Stimulated activated CD8-positive, alpha-beta memory T cell treated with anti-CD3 and anti-CD28 coated beads, Interleukin-4, amount 100 ng/mL, for 48 hours (primary cell): Measurements from ENCODE around the gene UROS.

Experiments used
- DNase-seq: peaks from one replicate; pipeline ENCODE4 v3.0.0-alpha.2; 2020

Gene UROS

GRCh38 chr10:125822878-125823662, at the start of gene UROS, which contains the start of gene BCCIP:
Gene UROS (minus strand): TSS chr10:125823258. CDS start chr10:125816499, 6,759 bp downstream.
Gene BCCIP (plus strand): TSS chr10:125823546. CDS start chr10:125823558, 12 bp downstream.
- peak; percentile 90 for DNase-seq

DNA sequence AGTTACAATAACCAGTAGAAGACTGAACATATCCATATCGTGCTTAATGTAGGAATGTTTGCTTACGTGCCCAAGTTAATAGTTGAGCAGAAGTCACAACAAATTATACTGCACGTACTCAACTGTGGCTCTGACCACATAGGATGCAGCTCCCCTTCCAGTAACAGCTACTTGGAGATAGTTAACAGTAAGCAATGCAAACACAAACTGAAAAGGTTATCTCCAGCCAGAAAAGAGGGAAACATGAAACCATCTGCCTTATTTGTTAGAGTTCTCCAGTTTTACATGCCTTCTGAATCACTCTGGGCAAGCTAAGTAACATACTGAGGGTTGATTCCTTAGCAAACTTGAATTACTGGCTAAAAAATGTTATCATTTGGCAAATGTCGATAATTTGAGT, 48.3 kb upstream of the UROS start:
- DNase-seq, result no peak

DNA sequence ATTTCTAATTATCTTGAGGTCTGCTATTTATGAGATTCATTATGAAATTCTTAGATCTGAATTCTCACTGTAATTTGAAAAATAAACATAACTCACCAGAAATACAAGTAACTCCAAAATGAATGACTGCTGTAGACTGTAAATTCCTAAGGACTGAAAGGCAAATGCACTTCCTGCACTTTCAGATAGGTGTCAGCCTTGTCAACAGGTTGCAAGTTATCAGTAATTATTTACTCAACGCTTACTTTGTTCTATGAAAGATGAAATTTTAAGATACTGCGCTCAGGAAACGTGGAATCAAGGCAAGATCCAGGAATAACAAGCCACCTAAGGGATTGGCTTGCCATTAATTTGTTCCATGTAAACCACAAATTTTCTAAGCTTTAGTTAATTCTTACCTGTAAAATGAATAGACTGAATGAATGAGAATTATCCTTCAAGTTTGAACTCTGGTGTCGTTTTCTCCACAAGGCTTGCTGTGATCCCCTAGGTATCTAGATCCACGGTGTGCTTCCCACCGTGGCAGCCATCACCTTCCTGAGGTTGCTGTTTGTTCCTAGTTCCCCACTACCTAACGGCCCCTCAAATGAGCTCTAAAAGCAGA, 45.4 kb upstream of the UROS start:
- DNase-seq, result no peak

DNA sequence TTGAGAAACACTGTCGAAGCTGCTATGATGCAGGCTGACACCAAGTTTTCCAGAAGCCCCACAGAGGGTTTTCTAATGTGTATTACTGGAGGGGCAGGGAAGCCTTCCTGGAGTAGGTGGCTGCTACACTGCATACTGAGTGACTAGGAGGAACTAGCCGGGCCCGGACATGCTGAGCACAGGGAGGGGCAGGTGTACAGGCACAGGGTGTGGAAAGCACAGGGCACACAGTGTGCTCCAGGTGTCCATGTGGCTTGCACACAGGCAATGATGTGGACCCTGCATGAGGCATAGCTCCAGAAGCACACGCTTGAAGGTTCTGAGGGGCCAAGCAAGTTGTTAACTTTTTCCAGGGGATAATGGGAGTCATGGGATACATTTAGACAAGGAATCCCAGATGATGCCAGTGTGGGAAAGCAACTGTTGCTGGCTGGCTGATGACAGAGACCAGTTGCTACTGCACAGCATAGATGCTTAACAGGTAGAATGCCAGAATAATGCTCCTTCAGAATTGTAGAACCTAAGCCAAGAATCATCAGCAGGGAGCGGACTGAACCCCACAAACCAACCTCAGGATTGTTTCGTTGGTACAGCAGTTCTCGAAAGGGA, 43.5 kb upstream of the UROS start:
- no peak for DNase-seq

- DNase-seq, result no peak
Observed at GRCh38 chr10:125865120-125865519, 42.1 kb upstream of the UROS start.

- DNase-seq, result no peak
Observed at GRCh38 chr10:125859128-125859817, 36.2 kb upstream of the UROS start.

DNA sequence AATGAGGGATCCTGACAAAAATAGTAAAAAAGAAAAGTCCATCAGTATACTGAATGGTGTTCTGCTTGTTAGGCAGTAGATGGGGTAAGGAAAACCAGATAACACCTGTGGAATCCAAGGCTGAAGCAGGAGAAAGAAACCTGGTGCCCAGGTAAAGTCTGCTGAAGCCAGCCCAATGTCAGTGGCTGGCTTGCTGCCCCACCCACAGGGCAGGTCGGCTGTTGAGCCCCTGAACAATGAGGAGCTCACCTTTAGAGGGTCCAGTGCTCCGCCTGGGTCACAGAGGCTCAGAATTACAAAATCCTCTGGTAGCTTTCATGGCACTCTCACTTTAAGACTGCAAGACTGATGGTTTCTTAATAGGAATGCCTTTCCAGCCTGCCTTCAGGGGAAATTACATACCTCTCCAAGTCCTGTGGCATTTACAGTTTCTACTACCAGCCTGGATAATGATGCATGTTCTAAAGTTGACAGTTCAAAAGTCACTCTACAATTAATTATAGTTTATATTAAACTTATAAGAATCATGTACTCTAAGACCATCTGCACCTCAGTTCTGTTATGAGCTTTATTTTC, 34.2 kb upstream of the UROS start:
- no peak for DNase-seq

- DNase-seq, result no peak
Observed at GRCh38 chr10:125852487-125852886, 29.4 kb upstream of the UROS start.

DNA sequence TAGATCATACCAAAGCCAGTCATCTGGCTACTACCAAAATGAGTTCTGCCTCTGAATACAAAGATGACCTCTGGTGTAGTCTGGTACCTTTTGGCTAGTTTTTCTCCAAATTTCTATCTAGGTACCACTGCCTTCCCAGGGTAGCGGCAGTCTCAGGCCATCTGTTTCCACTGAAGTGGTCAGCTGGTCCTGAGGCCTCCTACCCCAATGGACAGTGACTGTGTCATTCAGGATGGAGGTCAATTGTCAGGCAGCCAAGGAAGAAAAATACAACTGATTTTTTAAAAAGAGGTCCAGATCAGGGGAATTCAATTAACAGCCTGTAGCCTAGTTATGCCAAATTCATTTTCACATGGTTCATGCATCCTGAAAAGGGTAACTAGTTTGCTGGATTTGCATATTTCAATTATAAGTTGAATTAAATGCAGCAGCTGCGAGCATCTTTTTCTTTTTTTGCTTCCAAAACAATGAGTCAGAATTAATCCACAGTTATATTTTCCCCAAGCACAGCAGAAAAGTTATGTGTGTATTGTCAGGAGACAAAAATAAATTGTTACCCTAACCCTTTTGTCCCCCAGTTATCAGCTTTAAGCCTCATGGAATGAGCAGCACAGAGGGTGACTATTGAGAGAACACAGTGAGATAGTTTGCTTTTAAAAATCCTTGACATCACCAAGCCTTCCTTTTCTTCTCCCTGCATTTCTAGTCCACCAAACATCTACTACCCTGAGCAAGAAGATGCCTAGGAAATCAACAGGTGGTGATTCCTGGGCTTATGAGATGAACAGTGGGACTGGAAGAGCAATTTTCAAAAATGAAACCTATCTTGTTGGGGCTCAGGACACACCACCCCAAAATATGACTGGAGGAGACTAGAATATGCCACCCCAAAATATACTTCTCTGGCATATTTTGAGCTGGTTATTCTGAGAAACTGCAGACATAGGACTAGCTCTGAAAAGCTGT, 28.0 kb upstream of the UROS start:
- DNase-seq, result no peak

- DNase-seq, result no peak
Observed at GRCh38 chr10:125849448-125849847, 26.4 kb upstream of the UROS start.

DNA sequence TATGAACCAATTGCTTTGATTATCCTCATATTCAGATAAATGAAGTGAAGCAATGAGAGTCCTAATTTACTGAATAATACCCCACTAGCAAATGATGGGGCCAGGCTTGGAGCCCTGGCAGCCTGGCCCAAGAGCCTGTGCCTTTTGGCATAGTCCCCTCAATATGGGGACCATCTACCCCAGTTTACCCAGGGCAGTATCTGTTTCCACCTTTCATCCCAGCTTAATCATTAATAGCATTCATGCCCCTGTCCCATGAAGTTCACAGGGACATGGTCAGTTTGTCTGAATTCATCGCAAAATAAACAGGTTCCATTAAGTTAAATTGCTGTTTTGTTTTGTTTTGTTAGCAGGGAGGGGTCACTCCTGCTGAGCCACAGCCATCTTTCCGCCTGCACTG, 25.8 kb upstream of the UROS start:
- DNase-seq, result no peak

DNA sequence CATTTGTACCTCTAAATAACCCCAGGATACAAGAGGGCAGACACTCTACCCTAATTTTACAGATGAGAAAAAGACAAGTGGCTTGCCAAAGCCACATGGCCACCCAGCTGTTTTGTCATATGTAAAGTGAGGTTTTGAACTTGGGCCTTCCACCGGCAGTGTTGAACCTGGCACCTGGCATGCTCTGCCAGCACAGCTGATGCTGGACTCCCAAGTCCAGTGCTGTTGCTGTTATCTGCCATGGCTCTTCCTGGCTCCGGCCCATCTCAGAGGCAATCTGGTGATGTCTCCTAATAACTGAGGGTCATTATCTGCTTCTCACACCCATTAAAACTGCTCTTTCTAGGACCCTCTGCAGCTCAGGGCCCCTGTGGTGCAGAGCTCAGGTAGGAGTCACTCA, 25.3 kb upstream of the UROS start:
- DNase-seq, result no peak

DNA sequence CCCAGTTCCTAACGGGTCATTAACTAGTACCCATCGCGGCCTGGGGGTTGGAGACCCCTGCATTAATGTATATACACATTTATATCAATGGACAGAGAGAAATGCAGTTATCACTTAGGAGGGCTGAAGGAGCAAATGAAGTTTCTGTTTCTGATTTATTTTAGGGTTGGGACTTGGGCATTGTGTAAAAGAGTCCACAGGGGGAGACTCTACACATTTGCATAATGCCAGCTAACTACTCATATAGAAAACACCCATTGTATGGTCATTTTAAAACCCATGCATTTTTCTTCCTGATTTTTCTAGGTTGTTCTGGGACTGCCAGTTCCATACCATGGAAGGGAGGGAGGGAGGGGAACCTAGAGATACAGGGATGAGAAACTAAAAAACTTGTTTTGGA, 23.8 kb upstream of the UROS start:
- no peak for DNase-seq

DNA sequence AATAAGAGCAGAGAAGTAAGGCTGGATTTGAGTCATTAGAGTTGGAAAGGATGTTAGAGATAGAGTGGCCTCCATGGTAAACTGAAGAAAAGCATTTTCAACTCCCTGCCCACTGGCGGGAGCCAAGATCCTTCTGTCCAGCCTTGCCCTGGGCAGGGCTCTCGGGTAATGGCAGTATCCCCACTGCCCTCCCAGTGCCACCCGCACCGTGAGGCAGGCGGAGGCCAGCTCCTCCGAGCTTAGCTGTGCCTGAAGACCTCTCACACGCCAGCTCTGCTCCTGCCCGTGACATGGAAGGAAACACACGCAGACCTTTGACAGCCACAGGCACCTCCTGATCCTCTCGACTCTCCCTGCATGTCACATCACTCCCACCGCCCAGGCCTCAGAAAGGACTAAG, 22.6 kb upstream of the UROS start:
- no peak for DNase-seq

GRCh38 chr10:125844751-125845221, 21.7 kb upstream of the UROS start:
- no peak for DNase-seq

- DNase-seq, result no peak
Observed at GRCh38 chr10:125843603-125844329, 20.7 kb upstream of the UROS start.

GRCh38 chr10:125840955-125841354, 17.9 kb upstream of the UROS start:
- no peak for DNase-seq

DNA sequence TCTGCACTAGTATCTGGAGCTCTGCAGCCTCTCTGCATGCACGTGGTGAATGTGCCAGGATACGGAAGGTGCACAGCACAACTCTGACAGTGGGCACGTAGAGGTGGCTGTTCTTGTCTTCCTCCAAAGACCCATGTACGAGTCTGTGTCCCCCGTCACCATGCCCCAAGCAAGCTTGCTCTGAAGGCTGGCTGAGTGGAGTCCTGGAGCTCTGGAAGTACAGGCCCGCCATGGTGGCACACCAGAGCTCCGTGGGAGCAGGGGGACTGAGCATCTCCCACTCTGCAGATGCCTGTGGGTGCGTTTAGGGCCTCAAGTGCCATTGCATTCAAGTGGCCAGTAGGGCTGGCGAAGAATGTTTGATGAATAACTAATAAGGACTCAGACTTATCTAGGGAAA, 17.3 kb upstream of the UROS start:
- no peak for DNase-seq

DNA sequence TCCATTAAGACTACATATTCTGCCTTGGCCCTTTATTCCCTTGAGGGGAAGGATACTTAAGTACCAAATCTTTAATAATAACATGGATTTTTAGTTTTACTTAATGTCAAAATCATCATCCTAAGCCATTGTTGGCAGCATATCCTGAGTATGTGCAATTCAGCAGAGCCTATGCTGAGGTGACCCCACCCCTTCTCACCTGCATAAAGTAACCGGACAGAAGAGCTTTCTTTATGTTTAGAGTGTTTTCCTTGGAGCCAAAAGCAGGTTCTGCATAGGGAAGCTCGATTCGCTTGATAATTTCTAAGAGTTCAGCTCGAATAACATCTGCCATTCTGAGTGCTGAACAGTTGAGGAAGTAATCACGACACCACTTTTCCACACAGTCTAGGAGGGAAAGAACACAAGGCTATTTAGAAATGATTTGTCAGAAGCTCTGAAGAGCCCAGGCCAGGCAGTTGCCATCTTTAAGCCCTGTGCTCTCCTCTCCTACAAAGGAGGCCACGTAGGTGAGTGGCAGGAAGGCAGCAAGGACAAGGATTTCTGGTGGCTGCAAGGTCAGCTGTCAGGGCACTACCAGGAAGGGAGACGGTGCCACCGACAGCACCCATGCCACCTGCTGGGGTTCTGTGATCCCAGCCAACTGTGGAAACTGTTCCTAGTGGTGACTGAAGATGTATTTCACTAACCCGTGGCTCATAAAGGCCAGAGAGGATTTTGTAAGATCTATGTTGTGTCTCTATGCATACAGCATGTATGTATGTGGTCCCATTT, 15.9 kb upstream of the UROS start:
- DNase-seq, result no peak

DNA sequence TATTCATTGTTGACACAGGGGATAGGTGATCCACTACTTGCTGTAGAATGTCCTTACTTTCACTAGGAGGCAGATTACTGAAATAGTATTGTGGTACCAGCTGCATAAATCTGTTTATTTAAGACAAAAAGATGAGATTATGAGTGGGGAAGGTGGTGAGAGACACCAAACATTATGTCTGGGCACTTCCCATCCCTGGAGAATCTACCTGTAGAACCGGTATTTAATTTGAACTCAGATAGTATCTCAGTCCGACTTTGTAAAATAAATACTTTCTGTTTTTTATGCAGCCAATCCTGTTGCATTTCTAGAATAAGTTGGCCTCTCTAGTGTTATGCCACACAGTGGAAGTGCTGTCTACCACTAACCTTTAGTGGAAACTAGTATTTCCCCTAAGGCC, 13.7 kb upstream of the UROS start:
- no peak for DNase-seq
